NCI-H146 (cell line): ENCODE results near the gene ATP1A4.
"Not testable (repeated sequence)": the region's sequence is repeated elsewhere in the genome, so short reads cannot be mapped to it uniquely, and the experiment has no call there.

Experiments
- DNase-seq: peaks from one replicate; lab custom pipeline; 2025; lab: John Stamatoyannopoulos, UW

The ATP1A4 gene

DNA sequence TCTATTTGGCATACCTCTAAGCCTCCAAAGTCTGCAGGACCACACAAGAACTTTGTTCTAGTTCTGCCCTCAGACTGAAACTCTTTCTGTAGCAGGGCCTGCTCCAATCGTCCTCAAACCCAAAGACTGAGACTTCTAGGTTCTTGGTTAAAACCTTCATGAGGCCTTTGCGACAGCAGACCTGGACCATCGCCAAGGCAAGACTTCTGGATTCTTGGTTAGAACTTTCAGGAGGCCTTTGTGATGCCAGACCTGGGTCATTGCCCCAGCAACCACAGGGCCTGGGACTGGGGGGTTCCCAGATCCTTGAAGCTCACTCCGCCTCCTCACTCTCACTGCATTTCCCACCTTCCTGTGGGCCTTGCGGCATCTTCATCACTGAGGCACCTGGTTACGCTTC is at the start of gene ATP1A4:
TSS of gene ATP1A4 (plus strand) at position 301 of the 400 bp plus-strand sequence. CDS start 438 bp downstream, outside the sequence.
- DNase-seq: no peak

DNA sequence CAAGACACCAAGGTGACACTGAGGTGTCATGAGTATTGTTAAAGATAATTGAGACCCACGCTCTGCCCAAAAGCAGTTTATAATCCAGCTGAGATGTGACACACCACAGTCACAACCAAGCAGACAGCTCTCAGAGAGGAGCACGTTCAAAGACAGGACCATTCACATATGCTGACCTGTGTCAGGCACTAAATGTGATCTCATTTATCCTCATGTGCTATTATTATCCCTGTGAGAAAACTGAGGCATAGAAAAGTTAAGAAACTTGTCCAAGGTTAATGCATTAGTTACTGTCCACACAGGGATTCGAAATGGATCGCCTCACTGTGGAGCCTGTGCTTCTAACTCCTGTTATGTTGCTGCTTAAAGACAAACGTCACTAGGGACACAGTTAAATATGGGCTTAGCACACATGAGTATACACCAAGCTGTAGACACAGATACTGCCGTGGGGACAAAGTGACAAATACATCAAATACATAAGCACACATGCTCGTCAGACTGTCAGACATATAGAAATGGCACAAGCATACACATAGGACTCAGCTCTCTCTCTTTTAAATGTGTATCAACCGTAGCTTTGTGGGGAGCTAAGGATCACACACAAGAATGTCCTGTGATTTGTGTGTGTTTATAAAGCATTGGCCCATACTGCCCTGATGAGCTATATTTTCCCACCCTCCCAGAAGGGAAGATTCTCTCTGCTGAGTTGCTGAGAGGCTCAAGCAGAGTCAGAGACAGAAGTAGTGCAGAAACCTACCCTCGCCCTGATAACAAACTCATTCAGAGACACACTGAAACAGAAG is 49.5 kb upstream of the ATP1A4 start:
- no peak for DNase-seq

DNA sequence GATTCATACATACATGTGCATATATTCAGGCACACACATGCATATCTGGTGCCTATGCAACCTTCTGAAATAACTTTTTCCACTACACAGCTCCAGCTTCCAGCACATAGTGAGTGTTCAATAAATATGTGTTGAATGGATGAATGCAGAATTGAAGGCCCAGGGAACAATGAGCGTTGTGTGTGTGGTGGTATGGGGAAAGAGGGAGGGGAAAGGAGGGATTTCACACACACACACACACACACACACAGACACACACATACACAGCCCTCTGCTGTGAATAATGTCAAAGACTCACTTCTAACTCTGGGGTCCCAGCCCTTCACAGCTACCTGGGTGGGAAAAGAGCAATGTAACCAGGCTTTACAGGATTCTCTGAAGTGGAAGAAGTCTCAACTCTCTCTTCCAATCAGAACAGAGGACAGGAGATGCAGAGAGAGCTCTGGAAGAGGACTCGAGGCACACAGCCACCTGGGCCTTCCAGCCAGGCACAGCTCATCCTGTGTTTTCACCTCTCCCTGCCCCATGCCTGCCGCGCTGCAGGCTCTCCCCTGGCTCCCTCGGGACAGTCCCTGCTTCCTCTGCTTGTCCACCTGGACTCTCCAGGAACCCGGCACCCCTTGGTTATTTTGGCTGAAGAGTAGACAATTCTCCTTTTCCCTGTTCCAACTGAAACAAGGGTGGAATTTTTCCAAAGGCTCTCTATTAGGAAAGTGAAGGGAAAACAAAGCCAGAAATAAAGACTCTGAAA is 47.6 kb upstream of the ATP1A4 start:
- no peak for DNase-seq

DNA sequence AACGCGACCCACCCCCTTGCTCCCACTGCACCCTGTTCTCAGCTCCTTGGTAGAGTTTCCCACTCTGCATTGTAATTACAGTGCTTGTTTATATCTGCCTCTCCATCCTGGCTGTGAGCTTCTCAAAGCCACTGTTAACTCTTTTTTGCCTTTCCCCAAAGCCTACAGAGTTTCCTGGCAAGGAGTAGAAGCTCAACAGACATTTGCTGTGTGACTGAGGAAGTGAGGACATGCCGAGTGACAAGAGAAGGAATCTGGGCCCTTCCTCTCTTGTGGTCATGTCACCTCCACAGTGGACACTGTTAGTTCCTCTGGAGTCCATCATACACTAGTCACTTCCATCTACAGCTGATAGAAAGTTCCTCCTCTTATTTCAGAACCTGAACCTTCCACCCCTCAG is 46.9 kb upstream of the ATP1A4 start:
- no peak for DNase-seq

DNA sequence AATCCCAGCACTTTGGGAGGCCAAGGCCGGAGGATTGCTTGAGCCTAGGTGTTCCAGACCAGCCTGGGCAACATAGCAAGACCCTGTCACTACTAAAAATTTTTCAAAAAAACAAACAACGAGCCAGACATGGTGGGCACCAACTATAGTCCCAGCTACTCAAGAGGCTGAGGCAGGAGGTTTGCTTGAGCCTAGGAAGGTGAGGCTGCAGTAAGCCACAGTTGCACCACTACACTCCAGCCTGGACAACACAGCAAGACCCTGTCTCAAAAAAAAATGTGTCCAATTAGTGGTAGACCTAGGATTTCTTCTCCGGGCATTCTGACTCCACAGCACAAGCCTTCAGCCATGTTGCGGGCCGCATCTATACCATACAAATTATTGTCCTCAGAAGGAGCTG is 46.2 kb upstream of the ATP1A4 start:
- DNase-seq: no peak

DNA sequence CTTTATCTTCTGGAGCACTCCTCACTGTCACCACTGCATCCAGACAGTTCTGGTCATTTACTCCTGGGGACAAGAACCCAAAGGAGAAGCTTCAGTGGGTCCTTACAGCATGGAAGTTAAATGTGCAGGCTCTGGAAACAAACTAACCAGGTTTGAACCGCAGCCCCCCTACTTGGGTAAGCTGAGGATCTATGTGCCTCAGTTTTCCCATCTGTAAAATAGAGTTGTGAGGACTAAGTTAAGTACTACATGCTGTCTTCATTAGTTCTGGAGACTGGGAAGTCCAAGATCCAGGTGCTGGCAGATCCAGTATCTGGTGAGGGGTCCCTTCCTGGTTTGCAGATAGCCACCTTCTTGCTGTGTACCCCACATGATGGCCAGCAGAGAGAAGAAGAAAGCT is 43.9 kb upstream of the ATP1A4 start:
- DNase-seq: no peak

DNA sequence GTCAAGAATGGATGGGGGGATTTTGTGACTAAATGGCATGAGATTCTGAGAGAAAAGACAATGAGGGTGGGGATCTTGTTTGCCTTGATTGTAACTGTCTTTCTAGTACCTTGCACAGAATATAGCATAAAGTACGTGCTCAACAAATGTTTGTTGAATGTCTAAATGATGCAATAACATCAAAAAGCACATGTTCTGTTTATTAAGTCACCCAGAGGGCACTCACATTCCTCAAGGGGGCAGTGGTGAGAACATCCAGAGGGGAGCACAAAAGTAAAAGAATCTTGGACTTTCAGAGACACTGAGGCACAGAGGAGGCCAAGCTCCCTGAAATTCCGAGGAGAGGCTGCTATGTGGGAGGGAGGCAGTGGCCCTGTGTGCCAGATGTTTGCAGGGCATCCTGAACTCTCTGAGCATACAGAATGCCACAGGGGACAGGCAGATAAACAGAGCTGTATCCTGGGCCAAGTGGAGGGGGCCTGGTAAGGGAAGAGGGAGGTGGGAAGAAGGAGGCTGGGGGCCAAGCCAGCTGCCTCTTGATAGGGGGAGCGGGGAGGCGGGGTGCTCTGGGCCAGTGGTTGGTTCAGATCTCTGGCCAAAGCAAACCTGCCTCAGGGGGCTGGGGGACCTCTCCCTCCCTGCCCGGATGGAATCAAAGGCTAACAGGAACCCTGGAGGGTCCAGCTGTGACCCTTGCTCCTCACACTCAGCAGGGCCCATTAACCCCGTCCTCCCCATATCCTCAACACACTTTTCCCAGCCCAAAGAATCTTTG is 42.3 kb upstream of the ATP1A4 start:
- DNase-seq: peak; percentile 7

DNA sequence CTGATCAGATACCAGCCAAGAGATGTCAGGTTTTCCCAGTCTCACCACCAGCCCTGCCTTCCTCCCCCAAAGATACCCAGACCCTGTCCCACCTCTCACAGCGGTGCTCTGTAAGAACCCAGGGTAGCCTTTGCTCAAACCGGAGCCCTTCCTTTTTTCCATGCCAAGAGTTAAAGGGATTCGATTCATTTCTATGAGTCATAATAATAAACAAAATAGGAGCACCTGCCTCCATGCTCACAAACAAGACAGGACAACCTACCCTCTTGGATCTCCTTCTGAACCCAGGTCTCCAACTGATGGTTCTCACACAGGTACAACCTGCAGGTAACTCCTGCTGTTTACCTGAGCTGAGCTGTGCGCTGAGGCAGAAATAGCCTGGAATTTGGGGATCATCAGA is 41.7 kb upstream of the ATP1A4 start:
- DNase-seq: no peak

DNA sequence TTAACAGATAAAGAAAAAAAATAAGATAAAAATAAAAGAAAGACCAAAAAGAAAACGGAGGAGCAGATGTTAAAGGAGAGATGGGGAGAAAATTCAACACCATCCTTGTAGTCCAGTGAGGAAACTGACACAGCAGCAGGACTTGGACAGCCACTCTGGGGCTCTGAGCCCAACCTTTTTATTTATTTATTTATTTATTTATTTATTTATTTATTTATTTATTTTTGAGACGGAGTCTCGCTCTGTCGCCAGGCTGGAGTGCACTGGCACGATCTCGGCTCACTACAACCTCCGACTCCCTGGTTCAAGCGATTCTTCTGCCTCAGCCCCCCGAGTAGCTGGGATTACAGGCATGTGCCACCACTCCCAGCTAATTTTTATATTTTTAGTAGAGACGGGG is 39.9 kb upstream of the ATP1A4 start:
- not testable (repeated sequence) for DNase-seq

DNA sequence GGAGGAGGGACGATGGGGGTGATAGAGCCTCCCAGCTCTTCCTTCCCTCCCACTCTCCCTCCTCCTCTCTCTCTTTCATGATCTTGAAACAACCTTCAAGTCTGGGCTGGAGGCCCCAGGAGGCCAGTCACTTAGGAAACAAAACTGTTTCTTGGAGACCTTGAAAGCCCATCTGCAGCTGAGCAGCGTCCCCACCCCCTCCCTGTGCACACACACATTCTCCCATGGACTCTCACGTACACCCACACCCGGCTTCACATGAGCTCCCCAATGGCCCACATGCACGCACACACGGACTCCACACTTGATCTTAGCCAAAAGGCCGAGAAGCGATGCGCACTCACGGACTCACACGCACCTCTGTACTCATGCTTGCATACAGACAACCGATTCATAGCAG is 39.0 kb upstream of the ATP1A4 start:
- no peak for DNase-seq

DNA sequence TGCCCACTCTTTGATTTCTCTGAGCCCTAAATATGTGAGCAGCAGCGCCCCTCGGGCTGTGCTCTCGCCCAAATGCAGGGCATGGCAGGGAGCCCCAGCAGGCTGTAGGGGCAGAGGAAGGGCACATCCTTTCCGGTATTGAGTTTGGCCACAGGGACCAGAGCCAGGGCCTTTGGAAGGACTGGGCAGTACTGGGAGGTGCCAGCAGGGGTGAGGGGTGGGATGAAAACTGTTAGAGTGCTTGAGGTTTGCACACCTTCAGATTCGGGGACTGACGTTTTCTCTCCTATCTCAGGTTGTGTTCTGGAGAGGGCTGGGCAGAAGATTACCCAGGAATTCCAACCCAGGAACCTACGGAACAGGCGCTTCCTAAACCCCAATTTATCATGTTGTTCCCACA is 38.0 kb upstream of the ATP1A4 start:
- DNase-seq: no peak

DNA sequence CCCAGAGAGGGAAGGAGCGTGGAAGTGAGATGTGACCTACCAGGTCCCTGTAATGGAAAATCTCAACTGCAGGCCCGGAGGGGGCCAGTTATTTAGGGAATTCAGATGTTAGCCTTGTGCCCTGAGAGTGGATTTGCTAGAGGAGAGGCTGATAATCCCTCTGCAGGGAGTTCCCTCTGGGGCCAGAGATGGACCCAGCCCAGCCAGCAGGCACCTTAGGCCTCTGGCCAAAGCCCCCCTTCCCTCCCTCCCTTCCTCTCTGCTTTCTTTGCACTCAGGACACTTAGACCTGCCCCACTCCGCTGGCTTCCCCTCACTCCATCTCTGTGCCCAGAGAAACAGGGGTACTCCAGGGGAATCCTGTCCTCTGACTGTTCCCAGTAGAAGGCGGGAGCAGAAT is 37.3 kb upstream of the ATP1A4 start:
- no peak for DNase-seq

DNA sequence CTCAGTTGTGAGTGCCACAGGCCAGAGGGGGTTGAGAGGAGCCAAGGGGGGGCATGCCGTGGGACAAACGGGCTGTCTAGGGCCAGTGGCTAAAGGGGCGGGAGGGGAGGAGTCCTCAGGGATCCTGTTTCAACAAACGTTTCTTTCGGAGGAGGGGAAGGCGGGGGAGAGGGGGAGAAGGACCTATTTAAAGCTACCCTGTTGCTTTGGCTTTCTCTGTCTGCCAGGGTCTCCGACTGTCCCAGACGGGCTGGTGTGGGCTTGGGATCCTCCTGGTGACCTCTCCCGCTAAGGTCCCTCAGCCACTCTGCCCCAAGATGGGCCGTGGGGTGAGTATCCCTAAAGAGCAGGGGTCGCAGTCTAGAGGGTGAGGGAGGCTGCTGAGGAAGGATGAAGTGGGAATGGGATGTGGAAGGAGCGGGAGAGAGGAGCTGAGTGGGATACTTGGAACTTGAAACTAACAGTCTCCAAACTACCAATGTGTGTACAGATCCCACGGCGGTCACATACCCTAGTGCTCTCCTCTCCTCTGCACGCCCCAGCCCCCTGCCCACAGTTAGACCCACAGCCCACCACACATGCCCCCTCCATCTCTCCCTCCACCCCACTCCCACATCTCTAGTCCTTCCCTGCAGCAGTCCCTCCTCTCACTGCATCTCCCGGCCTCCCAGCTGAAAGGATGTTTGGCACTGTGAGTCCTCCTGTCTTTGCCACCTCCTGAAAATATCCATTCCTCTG is 35.7 kb upstream of the ATP1A4 start, which contains the start of gene ATP1A2:
TSS of gene ATP1A2 (plus strand) at position 215 of the 738 bp plus-strand sequence. CDS start at position 318, 103 bp downstream.
- DNase-seq: no peak

DNA sequence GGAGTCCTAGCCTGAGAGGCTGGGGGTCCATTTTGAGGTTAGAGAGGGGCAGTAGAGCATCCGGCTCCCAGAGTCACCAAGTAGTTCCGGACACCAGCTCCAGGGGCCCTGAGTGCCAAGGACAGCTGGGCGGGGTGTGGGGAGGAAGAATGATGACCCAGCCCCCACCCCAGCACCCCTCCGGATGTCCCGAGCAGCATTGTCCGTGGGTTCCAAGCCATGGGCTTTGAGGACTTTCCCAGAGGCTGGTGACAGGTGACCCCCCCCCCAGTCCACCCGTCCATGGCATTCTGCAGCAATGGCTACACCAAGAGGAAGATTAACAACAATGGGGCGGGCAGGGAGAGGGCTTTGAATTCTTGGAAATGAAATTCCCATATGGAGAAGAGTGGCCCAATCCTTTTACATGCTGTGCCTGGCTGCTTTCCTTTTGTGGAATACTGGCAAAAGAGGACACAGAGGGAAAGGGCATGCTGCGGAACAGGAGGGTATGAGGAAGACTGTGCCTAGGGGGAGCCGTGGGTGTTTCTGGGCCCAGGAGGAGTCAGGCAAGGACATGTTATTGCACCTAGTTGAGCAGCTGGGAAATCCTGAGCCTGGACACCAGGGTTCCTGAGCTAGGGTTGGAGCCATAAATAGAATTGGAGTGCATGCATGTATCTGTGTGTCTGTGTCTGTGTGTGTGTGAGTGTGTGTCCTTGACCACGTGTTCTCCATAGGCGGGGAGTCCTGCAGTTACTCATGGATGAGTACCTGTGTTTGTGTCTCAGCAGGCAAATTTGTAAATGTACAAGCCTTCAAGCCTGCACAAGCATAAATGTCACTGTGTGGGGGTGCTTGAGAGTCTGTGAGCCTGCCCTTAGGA is 34.9 kb upstream of the ATP1A4 start:
- DNase-seq: no peak

DNA sequence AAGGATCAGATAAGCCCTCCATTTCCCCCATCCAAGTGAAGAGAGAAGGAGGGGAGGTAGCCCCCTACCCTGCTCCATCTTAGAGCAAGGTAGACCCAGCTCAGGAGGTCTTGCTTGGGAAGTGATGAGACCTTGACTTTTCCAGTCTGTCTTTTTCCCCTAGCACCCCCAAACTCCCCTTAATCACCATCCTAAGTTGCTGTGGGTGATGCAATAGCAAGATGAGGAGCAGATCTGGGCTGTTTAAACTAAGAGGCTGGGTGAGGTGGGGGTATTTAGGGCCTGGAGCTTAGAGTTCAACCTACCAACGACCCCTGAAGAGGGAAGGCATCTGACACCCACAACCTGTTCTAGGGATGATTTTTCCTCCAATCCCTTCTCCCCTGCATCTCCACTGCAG is 34.1 kb upstream of the ATP1A4 start:
- no peak for DNase-seq

DNA sequence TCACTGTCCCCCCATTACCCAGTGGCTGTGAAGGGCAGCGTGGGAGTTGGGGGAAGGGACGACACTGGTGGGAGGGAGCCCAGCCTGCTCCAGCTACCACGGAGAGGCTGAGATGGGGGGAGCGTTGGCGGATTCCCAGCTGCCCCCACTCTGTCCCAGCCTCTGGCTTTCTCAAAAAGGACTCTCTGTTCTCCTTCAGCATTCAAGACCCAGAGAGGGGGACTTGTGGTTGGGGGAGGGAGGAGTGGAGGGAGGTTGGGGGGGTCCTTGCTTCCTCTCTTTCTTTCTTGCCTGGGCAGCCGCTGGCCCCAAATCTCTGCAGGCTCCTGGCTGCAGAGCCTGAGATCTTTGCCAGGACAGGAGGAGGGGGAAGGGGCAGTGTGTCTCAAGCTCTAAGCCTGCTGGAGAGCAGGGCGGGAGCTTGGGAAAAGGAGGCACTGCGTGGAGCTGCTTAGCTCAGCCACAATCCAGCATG is 33.7 kb upstream of the ATP1A4 start:
- no peak for DNase-seq

DNA sequence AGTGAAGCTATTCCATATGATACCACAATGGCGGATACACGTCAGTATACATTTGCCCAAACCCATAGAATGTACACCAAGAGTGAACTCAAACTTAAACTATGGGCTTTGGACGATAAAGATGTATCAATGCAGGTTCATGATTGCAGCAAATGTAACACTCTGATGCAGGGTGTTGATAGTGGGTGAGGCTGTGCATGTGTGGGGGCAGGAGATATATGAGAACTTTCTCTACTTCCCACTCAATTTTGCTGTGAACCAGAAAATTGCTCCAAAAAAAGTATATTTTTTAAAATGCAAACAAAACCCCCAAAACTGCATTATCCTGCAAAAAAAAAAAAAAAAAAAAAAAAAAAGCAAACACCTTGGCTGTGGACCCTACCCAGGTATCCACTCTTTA is 32.5 kb upstream of the ATP1A4 start:
- DNase-seq: no peak

DNA sequence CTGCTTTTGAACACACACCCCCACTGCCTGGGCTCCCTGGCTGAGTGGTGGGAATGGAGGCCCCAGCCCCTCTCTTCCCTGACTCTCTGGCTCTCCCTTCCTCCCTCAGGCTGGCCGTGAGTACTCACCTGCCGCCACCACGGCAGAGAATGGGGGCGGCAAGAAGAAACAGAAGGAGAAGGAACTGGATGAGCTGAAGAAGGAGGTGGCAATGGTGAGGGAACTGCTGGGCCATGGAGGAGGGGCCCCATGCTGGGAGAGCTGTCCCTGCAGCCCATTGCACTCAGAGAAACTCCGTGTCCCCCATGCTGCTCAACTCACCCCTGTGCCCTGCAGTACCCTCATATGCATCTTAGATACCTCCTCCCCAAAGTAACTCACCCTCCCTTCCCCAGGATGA is 30.6 kb upstream of the ATP1A4 start:
- no peak for DNase-seq

DNA sequence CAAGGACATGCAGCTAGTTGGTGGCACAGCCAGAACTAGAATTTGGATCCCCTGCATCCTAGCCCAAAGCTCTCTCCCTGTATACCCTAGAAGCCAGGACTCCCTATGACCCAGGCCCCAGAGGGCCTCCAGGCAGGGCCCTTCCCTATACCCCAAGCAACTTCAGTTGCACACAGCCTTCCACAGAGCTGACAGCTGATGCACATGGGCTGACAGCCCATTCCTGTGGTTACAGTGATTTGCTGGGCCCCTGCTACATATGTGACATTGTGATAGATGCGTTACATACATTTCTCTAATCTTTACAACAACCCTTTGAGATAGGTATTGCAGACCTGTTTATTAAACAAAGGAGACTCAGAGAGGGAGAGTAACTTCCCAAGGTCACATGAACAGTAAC is 30.0 kb upstream of the ATP1A4 start:
- no peak for DNase-seq

DNA sequence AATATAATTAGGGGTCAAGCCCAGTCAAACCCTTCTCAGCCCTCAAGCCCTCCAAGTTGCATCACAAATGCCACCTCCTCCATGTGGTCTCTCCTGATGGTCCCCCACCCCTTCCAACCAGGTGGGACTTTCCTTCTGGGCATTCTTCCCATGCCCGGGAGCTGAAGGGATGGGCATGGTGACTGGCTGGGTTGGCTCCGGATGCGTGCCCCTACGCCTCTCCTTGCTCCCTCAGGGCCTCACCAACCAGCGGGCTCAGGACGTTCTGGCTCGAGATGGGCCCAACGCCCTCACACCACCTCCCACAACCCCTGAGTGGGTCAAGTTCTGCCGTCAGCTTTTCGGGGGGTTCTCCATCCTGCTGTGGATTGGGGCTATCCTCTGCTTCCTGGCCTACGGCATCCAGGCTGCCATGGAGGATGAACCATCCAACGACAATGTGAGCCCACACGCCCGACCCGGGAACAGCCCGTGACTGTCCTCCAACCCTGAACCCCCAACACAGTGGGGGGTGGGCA is 28.4 kb upstream of the ATP1A4 start:
- DNase-seq: no peak

DNA sequence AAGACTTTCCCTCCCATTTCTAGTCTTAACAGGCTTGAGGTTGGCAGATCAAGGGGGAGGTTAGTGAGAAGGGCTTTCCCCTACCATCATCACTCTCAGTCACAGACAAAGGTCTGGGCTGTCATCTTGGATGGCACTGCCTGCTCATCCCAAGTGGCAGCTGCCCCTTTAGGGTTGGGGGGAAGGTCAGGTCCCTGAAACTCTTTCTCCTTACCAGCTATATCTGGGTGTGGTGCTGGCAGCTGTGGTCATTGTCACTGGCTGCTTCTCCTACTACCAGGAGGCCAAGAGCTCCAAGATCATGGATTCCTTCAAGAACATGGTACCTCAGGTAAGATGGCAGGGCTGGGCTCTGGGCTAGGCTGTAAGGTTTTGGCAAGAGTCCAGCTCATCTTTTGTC is 27.7 kb upstream of the ATP1A4 start:
- DNase-seq: no peak
